Anterior cingulate cortex (tissue), 58 donors: ENCODE data around the gene FOXG1.

Experiments used
- DNase-seq, 58 donors: peaks; one replicate each; lab custom pipeline; 2025; lab: John Stamatoyannopoulos, UW

The FOXG1 gene

DNA sequence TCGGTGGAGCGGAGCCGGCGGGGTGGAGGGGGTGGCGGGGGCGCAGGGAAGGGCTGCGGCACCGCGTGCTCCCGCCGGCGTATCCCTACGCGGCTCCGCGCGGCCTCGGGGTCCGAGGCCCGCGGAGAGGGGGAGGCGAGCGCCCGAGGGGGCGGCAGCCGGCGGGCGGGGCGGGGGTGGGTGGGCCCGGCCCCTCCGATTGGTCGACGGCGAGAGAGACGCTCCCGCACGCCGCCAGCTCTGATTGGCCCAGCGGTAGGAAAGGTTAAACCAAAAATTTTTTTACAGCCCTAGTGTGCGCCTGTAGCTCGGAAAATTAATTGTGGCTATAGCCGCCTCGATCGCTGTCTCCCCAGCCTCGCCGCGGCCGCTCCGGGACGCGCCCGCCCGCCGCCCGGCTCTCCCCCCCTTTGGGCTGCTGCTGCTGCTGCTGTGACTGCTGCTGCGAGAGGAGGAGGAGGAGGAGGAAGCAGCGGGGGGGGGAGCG is at the start of gene FOXG1:
Gene FOXG1, plus strand, starts transcription at position 319 of the 487 bp plus-strand sequence. CDS start 493 bp downstream, outside the sequence.
- peak in 55 of 58 donors; percentile 34 to 93 (median 79) for DNase-seq

DNA sequence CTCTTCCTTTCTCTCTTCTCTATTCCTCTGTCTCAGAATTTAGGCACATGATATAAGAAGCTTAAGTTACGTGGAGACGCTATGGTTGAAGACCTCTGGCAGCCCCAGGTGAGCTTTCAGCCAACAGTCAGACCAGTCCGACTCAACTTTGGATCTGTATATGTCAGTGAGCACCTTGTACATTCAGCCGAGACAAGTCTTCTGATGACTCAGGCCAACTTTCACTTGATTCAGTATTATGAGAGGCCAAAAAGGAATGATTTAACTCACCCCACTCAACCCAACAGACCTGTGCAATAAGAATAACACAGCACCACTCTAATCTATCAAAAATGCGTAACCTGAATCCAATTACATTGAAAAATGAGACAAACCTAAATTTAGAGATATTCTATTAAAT is 47.5 kb upstream of the FOXG1 start:
- no peak for DNase-seq

DNA sequence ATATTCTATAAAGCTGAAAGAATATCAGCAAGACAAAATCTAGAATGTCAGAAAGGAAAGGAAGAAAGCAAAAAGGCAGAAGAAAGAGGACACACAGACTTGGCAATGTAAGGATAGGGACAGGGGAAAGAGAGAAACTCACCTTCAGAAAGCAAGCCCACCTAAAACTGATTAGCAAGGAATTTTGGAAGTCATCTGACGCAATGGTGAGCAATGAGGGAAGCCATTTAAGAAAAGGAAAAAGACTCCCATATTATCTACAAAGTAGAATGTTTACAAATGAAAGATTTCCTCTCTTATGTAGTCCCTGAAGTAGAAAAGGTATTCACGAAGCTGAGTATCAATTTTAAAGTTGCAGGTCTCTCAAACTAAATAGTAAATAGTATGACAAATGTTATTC is 35.2 kb upstream of the FOXG1 start:
- DNase-seq, result no peak

DNA sequence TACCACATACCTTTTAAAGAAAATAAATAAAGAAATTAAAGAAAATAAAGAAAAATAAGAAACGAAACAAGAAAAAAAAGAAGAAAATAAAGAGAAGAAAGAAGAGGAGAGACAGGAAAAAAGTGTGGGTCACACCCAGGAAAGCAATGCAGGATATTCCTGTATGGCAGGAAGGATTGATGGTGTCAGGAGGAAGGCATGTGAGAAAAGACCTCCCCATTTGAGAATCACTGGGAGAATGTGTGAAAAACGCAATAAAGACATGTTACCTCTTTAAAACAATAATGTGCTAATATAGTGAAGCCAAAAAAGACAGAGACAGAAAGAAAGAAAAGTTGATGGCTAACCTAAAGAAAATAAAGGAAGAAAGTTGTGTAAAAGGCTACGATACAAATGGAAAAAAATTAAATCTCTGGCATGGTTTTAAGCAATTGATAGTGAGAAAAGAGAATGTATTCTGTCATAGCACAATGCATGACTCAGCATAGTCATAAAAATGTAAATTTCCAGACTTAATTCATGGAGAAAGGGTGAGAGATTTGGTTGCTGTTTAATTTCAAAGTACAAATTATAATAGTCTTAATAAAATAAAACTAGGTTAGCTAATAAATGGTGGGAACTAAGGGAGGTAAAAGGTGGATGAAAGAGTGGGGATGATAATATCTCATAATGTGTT is 24.3 kb upstream of the FOXG1 start:
- no peak for DNase-seq

DNA sequence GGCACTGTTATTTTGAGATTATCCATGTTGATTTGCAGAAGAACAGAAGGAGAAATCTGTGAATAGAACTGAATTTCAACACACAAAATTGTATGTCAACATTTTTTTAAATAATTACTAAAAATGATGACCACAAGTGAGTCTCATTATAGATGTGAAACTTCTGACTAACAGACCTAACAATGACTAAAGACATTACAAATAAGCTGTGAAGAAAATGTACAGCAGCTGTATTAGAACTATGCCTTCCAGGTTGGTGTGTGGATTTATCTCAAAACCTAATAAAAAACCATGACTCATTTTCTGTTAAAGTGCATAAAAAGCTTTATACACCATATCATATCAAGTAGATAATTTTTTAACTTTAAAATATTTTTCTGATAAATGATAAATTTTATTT is 22.5 kb upstream of the FOXG1 start:
- no peak for DNase-seq

DNA sequence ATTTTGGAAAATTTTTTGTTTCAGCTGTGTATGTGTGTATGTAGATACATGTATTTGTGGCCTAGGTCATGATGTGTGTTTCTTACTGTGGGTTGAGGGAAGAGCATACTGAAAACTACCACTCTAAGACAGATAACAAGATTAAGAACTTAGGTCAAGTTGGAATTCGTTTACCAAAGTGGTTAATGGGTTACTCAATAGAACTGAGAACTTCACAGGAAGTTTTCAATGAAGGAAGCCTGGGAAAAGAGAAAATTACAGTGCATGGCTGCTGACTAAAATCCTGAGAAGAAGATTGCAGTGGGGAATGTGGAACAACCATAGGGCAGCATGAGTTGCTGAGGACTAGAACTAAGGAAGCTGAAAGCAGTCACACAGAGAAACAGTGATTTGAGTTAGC is 21.4 kb upstream of the FOXG1 start:
- no peak for DNase-seq

DNA sequence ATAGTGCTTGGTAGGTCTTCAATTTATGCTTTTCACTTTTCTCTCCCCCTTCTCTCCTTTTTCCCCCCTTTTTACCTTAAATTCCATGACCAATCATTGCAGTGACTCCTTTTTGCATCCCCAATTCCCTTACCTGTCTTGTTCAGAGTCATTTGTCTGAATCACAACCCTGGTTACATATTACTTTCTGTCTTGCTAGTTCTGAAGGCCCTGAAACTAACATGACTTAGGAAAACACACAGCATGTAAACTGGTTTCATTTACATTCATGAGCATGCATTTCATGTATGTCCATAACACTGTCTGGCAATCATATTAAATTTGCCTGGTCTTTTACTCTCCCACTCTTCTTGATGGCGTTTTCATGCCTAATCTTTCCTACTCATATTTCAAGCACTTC is 20.3 kb upstream of the FOXG1 start:
- DNase-seq, result no peak

DNA sequence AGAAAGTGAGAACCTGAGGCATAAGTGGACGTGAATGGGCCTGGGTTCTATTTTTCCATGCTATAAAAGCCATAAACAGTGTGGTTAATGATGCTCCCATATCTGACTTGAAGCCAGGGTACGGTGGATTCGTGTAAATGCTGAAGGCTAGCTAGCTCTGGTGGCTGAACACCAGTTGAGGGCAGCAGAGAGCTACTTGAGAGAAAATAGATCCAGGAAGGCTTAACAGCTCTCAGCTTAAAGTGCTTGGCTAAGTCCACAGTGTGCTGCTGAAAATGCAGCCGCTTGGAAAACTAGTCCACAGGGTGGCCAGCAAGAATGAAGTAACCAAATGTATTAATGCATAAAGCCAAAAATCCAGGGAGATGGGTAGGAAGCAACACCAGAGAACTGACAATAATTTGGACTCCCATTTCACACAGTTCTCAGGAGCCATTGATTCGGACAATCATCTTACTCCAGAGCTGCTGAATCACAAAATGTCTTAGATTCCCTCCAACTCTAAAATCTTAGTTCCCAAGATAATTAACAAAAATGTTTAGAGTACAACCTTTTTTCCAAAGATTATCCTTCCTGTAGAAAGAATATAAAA is 15.0 kb upstream of the FOXG1 start:
- peak in 14 of 58 donors; percentile 7 to 63 (median 26) for DNase-seq

DNA sequence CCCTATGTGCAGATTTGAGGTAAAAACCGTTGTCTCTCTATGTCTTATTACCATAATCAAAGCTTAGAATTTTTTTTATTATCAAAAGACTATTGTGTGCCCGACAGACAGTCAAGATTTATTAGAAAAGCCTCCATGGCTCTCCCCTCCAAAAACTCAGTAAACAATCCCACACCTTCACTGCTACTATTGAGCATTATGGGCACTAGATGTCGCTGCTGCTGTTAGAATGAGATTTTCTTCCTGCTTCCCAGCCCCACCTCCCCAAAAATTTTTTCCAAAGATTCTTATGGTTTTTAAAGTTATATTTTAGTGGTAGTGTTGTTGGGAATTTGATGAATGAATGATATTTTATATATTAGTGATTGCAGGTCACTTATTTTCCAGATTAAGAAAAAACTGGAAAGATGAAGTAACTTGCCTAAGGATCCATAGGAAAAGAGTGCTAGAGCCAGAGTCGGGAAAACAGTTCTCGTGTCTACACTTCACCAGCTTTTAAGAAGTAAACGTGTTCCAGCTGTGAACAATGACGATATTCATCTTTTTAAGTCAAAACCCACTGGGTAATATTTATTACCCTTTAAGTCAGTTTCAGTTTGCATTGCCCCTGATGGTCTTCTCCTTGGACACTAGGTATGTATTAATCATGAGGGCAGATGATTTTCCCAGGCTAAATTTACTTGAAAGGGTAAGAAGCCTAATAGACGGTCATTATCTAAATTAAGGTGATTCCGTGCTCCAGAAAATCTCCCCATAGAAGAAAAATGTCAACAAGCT is 12.2 kb upstream of the FOXG1 start:
- peak in 19 of 58 donors; percentile 4 to 75 (median 36) for DNase-seq

DNA sequence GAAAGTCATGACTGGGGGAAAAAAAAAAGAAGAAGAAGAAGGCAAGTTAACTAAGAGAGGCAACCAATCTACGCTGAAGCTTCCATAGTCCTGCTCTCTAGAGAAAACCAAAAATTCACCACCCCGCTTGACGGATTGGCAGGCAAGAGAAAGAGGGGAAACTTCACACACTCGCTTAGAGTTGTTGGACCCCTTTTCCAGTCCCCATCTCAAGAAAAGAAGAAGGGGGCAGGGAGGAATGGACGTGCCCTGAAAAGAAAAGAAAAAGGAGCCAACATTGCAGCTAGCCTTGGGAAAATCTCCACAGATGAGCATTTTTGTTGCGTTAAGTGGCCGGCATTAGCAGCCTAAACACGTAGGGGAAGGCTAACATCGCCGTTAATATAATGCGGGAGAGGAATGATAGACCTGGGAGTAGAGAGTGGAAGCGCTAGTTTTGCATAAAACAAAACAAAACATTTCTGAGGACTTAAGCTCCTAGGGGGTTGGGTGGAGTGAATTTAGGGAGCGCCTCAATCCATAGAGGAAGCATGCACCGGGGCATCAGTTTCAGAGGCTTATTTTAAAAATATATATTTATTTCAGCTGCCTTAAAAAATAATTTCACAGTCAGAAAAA is 11.3 kb upstream of the FOXG1 start:
- DNase-seq, result peak in 2 of 58 donors; percentile 12 to 15

DNA sequence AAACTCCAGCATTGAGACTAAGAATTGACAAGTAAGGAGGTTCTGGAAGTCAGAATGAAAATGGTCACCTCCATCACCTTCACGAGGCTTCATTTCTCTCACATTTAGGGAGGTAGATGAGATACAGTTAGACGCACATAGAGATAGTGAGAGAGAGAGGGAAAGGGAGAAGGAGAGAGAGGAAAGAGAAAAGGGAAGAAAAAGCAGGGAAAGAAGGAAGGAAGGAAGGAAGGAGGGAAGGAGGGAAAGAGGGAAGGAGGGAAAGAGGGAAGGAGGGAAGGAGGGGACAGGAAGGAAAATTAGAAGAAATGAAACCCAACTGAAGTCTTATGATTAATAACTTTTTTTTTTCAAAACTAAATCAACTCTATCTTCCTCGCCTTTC is 10.7 kb upstream of the FOXG1 start:
- no peak for DNase-seq

DNA sequence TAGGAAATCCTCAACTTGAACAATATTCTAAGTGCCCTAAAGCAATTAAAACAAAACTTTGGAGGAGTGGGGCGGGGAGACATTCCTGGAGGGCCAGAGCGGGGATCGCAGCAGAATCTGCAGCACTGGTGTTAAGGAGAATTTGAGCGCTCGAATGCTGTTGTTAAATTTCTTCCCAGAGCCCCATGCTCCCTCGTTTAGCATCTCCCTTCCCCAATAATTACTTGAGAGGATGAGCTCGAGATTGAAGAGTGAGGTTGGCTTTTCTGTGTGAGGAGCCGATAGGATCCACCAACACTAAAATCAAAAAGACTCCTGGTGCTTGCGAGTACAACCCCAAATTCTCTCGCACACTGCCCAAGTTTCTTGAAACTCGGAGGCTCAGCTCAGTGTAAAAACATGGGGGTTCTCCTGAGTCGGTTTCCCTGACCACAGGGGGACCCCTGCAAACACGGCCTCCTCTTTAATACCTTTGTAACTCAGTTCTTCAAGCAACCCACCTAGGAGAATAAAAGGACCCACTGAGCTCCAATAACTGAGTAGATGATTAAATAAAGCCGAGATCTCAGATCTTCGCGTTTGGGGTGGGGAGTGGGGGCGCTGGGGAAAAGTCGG is 10.2 kb upstream of the FOXG1 start:
- peak in 4 of 58 donors; percentile 16 to 69 (median 28) for DNase-seq

DNA sequence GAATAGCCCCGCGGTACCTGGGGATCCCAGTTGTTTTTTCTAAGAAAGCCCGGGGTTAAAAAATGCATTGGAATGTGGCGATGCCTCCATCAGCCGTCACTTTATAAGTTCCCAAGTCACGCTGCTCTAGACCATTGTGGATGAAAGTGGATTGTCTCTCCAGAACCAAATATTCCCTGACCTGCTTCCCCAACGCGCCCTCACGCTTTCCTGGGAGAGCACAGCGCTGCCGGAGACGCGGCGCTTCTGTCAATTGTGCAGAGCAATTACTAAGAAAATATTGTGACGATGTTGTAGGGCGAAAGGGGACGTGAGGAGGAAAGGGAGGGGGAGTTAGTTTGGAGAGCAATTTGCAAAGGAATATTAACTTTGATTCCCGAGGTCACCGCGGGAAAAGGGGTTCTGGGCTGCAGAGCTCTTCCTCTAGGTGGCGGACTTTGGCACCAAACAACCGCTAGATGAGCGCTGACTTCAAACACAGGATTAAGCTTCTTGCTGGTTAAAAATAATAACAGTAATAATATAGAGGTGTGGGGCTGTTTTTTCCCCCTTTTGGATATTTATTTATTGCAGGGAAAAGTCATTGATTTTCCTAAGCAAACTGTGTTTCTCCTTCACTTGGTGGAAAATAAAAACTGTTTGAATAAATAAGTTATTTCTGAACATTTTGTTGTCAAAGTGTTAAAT is 9.6 kb upstream of the FOXG1 start:
- DNase-seq, result peak in 17 of 58 donors; percentile 22 to 66 (median 44)

DNA sequence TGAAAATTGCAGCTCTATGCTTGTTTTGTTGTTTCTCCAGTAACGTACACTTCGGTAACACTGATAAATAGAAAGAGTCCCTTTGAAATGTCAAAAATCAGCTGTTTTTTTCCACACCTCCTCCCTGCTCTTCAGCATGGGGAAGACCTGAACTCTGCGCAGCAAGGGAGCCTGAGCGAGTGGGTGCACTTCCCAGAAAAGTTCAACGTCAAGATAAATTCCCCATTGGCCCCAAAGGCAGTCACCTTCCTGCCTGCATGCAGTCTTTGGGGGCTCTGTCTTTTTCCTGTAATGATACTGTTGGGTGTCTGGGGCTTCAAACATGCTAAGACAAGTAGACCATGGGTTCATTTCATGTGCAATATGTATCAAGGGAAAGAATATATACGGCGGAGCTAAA is 8.8 kb upstream of the FOXG1 start:
- peak in 2 of 58 donors; percentile 3 to 12 for DNase-seq

DNA sequence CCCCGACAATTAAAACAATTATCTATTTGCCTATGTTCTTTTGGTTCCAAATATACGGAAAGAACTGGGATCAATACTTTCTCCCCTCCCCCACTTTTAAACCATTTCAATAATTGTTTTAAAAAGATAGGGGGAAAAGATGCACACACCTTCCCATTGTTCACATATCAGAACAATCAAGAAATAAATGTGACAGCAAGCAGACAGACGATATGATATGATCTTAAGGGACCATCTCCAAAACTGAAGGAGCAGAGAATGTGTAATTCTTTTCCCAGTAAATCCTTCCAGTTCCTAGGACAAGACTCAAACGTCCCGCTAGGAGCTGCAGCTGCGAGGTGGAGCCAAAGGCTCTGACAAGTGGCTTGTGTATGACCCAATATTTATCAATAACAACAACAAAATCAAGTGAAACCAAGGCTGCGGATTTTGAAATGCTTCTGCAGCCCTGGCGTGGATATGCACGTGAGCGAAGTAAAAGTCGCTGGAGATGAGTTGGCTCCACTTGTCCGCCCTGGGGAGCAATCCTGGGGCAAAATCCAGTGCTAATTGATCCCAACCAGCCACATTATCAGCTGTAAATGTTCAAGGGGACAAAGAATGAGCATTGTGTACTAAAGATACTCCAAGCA is 8.2 kb upstream of the FOXG1 start:
- DNase-seq, result peak in 5 of 58 donors; percentile 3 to 33 (median 15)

DNA sequence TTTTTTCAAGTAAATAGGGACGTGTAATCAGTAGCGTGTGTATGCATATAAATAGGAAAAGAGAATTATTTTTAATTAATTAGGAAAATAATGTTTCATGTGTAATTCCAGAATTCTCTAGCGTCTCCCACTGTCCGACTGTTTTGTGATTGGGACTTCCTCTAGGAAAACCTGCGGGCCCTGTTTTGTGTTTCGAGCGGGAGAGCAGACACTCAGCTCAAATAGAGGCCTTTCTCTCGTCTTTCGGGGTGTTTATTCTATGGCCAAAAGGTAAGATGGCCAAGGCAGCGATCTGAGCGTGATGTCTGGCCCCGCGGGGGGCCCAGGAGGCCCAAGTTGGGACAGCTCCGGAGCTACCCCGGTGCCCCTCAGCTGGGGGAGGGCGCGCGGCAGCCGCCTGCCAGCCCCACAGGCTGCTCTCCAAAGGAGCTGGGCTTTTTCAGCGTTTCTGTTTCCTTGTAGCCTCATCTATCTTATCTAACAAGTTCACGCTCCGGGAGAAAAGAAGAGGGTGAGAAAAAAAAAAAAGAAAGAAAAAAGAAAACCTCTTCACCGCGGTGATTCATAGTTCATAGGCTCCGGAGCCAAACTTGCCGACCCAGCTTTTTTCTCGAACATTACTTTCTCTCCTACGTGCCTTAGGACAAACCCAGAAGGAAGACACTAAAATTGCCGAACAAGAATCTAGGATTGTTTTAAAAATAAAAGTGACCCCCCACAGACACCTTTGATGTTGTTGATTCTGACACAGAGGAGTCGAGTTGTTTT is 7.5 kb upstream of the FOXG1 start:
- DNase-seq, result peak in 2 of 58 donors; percentile 19 to 40

DNA sequence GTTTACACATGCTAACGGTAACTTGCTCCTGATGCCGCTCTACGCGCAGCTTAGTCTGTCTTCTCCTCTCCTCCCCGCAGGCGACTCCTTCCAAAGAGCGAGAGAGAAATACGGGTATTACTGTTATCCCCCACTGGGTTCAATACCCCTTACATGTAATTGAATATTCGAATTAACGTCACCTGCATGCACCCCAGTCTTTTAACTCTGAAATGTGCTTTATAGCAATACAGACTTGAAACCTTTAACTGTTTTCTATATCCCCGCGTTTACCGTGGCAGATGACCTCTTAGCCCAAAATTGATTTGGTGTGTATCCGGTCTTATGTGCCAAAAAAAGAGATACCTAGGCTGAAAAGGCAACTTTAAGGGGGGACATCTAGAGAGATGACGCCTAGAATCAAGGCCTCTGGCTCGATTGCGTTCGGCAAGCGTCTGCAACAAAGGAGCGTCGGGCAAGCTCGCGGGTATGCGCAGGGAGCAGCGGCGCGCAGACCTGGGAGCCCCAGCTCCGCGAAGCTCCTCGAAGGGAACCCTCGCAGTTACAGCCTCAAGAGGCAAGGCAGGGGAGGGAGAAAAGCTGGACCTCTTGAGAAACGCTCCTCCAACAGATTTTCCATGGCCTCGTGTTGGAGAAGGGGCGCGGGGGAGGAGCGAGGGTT is 6.8 kb upstream of the FOXG1 start:
- DNase-seq, result peak in 13 of 58 donors; percentile 15 to 64 (median 41)

DNA sequence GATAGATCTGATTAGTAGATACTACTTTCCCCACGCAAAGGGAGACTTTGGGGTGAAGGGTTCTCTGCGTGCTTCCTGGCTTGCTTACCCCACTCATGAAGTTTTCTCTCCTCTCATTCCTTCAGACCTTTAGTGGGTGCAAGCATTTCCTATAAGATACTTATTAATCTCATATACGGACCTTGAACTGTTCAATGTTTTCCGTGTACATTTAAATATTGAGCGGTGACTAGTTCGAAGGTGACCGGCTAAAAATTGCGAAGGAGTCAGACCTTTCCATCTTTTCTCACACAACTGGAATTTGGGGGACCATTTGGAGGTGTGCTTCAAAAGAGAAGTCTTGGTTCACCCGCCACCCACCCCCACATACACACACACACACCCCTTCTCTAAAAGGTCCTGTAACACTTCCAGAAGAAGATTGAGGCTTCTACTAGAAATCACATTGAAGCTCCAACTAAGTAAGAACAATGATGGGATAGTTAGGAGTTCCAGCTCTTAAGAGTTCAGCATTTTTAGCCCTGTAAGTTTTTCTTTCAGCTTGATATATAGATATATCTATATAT is 6.1 kb upstream of the FOXG1 start:
- DNase-seq, result no peak
